GM21528 (cell line): ENCODE measurements around the gene APOC4.
"Not testable (repeated sequence)": the region's sequence is repeated elsewhere in the genome, so short reads cannot be mapped to it uniquely, and the experiment has no call there.

Experiments
- ATAC-seq: cut with Tn5 transposase; IDR thresholded peaks from one replicate; pipeline ENCODE4 v1.9.1; 2021; ENCODE audit warnings: mild to moderate bottlenecking, moderate library complexity; ENCODE audit not compliant: unreplicated experiment, low FRiP score

Gene APOC4, protein sequence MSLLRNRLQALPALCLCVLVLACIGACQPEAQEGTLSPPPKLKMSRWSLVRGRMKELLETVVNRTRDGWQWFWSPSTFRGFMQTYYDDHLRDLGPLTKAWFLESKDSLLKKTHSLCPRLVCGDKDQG

DNA sequence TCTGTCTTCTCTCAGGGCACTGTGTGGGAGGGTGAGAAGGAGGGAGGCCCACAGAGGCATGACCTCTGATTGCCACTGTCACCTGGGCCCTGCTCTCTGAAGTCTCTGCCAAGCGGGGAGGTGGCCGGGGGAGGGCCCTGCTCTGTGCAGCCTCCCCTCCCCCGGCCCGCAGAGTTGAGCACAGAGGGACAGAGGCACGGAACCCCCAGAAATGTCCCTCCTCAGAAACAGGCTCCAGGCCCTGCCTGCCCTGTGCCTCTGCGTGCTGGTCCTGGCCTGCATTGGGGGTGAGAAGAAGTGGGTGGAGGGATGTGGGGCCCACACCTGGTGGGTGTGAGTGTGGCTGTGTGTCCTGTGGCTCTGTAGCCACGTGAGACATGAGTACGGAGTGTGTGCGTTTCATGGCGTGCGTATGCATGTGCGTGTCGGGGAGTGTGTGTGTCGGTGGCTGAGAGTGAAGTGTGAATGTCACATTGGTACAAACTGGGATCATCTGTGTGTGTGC lies at the start of gene APOC4:
Gene APOC4 (plus strand): TSS at position 171 of the 505 bp plus-strand sequence. CDS start 41 bp downstream, at position 212.
- no peak for ATAC-seq

DNA sequence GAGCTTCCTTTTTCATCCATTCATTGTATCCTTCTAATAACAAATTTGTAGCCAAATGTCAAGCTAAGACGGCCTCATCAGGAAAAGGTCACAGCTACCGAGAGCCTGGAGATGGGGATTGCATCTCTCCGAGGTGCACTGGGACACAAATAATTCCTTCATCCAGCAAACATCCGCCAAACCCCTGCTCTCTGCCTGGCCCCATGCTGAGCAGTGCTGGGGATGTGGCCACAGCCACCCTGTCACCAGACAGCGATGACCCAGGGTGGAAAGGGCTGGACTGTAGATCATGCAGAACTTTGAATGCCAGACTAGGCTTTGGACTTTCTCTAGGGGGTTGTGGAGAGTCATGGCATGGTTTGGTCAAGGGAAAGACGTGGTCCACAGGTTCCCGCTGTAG lies 49.1 kb upstream of the APOC4 start:
- ATAC-seq: no peak

DNA sequence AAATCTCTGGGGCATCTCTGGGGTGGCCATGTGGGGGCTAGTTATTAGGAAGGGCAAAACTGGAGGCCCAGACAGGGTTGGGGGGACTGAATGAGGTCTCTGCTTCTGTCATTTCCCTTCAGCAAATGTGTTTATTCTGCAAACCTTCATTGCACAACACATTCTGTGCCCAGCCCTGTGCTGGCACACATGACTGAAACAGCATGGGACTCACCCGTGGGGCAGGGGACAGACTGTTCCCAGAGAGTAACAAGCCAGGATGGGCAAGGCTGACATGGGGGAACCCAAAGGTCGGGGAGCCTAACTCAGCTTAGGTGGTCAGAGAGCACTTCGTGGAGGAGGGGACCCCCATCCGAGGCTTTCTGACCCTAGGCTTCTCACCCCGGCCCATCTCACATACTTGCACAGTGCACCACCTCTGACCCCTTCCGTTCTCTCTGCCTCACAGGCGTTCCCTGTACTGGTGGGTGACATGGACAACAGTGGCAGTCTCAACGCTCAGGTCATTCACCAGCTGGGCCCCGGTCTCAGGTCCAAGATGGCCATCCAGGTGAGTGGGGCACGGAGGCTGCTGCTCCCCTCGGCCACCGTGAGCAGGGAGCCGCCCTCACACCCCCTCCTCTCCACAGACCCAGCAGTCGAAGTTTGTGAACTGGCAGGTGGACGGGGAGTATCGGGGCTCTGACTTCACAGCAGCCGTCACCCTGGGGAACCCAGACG lies 48.5 kb upstream of the APOC4 start:
- no peak for ATAC-seq

DNA sequence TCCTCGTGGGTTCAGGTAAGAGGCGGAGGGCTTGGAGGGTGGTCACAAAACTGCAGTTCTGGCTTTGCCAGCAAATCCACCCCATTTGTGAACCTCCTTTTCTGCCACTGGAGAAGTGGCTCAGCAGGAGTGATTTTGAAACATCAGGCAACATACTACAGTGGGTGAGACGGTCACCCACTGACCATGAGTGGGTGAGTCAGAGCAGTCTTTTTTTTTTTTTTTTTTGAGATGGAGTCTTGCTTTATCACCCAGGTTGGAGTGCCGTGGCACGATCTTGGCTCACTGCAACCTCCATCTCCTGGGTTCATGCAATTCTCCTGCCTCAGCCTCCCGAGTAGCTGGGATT lies 48.0 kb upstream of the APOC4 start:
- ATAC-seq: no peak

DNA sequence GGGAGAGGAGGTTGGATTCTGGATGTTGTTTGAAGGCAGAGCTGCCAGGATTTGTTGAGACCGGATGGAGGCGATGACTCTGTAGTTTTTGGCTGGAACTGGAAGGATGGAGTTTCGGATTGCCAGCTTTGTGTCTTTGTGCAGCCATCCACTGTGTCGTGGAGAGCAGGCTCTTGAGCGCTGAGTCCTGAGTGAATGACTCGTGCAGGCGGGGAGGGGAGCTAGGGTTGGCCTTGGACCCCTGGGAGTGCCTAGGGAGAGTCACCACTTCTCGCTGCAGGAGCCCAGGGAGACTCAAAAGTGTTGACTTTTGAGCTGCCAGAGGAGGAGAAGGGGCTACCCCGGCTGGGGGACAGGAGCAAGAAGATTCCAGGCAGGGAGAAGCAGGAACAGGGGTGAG lies 47.1 kb upstream of the APOC4 start:
- no peak for ATAC-seq

DNA sequence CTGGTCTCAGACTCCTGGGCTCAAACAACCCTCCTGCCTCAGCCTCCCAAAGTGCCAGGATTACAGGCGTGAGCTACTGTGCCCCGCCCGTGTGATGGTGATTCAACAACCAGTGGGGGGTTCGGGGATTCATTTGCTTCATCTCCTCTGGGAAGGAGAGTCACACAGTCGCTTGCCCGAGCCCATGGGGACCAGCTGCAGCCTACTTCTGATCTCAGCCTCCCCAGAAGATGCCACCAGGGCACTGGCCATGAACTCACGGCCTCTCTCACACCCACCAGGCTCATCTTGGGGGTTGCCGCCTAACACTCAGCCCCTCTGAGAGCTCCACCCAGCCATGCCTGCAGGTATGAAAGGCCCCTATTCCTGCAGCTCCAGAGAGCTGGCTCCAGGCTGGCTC lies 44.2 kb upstream of the APOC4 start:
- ATAC-seq: no peak

DNA sequence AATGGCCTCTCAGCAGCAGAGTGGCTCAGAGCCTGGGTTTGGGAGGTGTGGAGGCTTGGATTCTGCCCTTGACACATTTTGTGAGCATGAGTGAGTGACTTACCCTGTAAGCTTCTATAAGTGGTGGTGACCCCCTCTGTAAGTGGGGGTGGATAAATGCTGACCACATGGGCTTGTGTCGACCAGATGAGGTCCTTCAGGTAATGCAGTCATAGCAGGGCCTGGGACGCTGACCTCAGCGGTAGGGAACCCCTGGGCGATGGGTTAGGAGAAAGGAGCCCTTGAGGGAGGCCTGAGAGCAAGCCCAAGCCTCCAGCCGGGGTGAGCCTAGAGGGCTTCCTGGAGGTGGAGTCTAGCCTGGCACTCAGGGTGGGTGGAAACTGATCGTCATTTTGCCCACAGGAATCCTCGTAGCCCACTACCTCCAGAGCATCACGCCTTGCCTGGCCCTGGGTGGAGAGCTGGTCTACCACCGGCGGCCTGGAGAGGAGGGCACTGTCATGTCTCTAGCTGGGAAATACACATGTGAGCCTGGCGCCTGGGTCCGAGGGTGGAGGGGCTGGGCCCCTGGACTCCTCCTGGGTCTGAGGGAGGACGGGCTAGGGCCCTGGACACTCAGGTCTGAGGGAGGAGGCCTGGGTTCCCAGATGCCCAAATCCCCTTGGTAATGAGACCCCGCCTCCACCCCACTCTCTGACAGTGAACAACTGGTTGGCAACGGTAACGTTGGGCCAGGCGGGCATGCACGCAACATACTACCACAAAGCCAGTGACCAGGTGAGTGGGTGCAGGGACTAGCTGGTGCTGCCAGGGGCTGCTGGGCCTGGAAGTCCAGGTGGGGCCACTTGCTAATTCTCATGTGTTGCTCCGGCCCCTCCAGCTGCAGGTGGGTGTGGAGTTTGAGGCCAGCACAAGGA lies 41.5 kb upstream of the APOC4 start:
- ATAC-seq: no peak

DNA sequence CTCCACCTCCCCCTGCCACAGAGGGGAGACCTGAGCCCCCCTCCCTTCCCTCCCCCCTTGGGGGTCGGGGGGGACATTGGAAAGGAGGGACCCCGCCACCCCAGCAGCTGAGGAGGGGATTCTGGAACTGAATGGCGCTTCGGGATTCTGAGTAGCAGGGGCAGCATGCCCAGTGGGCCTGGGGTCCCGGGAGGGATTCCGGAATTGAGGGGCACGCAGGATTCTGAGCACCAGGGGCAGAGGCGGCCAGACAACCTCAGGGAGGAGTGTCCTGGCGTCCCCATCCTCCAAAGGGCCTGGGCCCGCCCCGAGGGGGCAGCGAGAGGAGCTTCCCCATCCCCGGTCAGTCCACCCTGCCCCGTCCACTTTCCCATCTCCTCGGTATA lies 38.8 kb upstream of the APOC4 start:
- no peak for ATAC-seq

DNA sequence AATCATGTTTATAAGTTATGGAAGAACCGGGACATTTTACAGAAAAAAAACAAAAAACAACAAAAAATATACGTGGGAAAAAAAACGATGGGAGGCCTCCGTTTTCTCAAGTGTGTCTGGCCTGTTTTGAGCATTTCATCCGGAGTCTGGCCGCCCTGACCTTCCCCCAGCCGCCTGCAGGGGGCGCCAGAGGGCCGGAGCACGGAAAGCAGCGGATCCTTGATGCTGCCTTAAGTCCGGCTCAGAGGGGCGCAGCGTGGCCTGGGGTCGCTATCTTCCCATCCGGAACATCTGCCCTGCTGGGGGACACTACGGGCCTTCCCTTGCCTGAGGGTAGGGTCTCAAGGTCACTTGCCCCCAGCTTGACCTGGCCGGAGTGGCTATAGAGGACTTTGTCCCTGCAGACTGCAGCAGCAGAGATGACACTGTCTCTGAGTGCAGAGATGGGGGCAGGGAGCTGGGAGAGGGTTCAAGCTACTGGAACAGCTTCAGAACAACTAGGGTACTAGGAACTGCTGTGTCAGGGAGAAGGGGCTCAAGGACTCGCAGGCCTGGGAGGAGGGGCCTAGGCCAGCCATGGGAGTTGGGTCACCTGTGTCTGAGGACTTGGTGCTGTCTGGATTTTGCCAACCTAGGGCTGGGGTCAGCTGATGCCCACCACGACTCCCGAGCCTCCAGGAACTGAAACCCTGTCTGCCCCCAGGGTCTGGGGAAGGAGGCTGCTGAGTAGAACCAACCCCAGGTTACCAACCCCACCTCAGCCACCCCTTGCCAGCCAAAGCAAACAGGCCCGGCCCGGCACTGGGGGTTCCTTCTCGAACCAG lies 38.2 kb upstream of the APOC4 start:
- ATAC-seq: no peak

DNA sequence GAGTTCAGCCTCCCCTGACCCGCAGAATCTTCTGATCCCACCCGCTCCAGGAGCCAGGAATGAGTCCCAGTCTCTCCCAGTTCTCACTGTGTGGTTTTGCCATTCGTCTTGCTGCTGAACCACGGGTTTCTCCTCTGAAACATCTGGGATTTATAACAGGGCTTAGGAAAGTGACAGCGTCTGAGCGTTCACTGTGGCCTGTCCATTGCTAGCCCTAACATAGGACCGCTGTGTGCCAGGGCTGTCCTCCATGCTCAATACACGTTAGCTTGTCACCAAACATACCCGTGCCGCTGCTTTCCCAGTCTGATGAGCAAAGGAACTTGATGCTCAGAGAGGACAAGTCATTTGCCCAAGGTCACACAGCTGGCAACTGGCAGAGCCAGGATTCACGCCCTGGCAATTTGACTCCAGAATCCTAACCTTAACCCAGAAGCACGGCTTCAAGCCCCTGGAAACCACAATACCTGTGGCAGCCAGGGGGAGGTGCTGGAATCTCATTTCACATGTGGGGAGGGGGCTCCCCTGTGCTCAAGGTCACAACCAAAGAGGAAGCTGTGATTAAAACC lies 37.5 kb upstream of the APOC4 start:
- ATAC-seq: no peak

DNA sequence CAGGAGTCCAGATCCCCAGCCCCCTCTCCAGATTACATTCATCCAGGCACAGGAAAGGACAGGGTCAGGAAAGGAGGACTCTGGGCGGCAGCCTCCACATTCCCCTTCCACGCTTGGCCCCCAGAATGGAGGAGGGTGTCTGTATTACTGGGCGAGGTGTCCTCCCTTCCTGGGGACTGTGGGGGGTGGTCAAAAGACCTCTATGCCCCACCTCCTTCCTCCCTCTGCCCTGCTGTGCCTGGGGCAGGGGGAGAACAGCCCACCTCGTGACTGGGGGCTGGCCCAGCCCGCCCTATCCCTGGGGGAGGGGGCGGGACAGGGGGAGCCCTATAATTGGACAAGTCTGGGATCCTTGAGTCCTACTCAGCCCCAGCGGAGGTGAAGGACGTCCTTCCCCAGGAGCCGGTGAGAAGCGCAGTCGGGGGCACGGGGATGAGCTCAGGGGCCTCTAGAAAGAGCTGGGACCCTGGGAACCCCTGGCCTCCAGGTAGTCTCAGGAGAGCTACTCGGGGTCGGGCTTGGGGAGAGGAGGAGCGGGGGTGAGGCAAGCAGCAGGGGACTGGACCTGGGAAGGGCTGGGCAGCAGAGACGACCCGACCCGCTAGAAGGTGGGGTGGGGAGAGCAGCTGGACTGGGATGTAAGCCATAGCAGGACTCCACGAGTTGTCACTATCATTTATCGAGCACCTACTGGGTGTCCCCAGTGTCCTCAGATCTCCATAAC lies 36.4 kb upstream of the APOC4 start, which contains the start of gene APOE:
Gene APOE (plus strand): TSS at position 360 of the 724 bp plus-strand sequence. CDS start 829 bp downstream, outside the sequence.
- ATAC-seq: no peak

DNA sequence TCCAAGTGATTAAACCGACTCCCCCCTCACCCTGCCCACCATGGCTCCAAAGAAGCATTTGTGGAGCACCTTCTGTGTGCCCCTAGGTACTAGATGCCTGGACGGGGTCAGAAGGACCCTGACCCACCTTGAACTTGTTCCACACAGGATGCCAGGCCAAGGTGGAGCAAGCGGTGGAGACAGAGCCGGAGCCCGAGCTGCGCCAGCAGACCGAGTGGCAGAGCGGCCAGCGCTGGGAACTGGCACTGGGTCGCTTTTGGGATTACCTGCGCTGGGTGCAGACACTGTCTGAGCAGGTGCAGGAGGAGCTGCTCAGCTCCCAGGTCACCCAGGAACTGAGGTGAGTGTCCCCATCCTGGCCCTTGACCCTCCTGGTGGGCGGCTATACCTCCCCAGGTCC lies 34.4 kb upstream of the APOC4 start:
- no peak for ATAC-seq

DNA sequence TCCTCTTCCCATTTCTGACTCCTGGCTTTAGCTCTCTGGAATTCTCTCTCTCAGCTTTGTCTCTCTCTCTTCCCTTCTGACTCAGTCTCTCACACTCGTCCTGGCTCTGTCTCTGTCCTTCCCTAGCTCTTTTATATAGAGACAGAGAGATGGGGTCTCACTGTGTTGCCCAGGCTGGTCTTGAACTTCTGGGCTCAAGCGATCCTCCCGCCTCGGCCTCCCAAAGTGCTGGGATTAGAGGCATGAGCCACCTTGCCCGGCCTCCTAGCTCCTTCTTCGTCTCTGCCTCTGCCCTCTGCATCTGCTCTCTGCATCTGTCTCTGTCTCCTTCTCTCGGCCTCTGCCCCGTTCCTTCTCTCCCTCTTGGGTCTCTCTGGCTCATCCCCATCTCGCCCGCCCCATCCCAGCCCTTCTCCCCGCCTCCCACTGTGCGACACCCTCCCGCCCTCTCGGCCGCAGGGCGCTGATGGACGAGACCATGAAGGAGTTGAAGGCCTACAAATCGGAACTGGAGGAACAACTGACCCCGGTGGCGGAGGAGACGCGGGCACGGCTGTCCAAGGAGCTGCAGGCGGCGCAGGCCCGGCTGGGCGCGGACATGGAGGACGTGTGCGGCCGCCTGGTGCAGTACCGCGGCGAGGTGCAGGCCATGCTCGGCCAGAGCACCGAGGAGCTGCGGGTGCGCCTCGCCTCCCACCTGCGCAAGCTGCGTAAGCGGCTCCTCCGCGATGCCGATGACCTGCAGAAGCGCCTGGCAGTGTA lies 33.8 kb upstream of the APOC4 start:
- no peak for ATAC-seq

DNA sequence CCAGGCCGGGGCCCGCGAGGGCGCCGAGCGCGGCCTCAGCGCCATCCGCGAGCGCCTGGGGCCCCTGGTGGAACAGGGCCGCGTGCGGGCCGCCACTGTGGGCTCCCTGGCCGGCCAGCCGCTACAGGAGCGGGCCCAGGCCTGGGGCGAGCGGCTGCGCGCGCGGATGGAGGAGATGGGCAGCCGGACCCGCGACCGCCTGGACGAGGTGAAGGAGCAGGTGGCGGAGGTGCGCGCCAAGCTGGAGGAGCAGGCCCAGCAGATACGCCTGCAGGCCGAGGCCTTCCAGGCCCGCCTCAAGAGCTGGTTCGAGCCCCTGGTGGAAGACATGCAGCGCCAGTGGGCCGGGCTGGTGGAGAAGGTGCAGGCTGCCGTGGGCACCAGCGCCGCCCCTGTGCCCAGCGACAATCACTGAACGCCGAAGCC lies 33.2 kb upstream of the APOC4 start:
- no peak for ATAC-seq

DNA sequence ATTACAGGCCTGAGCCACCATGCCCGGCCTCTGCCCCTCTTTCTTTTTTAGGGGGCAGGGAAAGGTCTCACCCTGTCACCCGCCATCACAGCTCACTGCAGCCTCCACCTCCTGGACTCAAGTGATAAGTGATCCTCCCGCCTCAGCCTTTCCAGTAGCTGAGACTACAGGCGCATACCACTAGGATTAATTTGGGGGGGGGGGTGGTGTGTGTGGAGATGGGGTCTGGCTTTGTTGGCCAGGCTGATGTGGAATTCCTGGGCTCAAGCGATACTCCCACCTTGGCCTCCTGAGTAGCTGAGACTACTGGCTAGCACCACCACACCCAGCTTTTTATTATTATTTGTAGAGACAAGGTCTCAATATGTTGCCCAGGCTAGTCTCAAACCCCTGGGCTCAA lies 32.3 kb upstream of the APOC4 start:
- ATAC-seq: no peak

DNA sequence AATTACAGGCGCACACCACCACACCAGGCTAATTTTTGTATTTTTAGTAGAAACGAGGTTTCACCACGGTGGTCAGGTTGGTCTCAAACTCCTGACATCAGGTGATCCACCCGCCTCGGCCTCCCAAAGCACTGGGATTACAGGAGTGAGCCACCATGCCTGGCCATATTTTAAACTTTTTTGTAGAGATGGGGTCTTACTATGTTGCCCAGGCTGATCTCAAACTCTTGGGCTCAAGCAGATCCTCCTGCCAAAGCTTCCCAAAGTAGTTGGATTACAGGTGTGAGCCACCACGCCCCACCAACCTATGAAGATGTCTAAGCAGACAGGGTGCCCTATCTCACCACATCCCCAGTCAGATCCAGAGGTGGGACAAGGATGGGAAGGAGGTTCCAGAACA lies 30.1 kb upstream of the APOC4 start:
- ATAC-seq: not testable (repeated sequence)

DNA sequence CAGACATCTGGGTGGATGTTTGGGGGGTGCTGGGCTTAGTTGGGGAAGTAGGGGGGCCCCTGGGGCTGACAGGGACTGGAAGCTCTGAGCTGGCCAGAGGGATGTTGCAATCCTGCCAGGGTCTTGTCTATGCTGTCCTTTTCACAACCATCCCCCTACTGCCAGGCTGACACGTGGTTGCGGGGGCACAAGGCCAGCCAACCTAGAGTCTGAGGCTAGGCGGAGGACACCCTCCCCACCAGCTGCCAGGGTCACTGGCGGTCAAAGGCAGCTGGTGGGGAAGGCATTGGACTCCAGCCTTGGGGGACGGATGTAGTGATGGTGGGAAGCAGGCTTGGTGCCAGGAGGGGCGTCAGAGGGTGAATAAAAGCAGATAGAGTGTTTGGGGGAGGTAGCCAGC lies 29.2 kb upstream of the APOC4 start:
- ATAC-seq: no peak

DNA sequence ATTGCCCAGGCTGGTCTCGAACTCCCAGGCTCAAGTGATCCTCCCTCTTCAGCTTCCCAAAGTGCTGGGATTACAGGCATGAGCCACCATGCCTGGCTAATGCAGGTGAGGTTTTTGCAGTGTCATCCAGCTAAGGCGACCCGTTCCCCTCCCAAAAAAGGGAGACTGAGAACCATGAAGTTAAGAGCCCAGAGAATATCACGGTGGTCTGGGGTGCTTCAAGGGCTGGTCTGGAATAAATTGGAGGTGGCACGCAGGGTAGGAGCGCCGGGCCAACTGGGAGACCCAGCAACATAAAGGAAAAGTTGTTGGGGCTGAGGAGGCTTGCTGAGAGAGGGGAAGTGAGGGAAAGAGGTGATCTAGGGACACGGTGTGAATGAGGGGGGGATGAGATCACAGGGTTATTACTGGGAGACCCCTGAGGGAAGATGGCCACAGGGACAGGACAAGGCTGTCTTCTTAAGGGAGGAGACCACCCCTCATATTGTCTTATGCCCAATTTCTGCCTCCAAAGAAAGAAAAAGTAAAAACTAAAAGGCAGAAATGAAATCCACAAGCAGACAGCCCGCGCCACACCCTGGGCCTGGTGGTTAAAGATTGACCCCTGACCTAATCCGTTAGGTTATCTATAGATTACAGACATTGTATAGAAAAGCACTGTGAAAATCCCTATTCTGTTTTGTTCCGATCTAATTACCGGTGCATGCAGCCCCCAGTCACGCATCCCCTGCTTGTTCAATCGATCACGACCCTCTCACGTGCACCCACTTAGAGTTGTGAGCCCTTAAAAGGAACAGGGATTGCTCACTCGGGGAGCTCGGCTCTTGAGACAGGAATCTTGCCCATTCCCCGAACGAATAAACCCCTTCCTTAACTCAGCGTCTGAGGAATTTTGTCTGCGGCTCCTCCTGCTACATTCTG lies 28.3 kb upstream of the APOC4 start:
- not testable (repeated sequence) for ATAC-seq
